Immature natural killer cell (primary cell): ENCODE results near the gene WHRN. TPM values are rescaled to one million over a fixed set of nuclear protein-coding genes. Genes with fewer than 3 reads are reported as not detected.

Experiments
- DNase-seq, 3 donors: peaks; one replicate each; pipeline ENCODE4 v3.0.0; 2022; ENCODE audit warnings: mixed read lengths in 1 of 3
- H3K27ac Mint-ChIP-seq, 6 donors: one replicate each; pipeline ENCODE4 v1.8.0; 2020; ENCODE audit warnings: mixed read lengths in 6 of 6, mild to moderate bottlenecking in 5 of 6, inconsistent platforms in 4 of 6, moderate library complexity in 3 of 6
- H3K27me3 Mint-ChIP-seq, 3 donors: one replicate each; pipeline ENCODE4 v1.8.0; 2020 to 2021; ENCODE audit warnings: low read depth in 3 of 3, mild to moderate bottlenecking in 3 of 3, mixed read lengths in 3 of 3, moderate library complexity in 3 of 3, inconsistent platforms in 1 of 3
- H3K36me3 Mint-ChIP-seq, 3 donors: one replicate each; pipeline ENCODE4 v1.8.0; 2020; ENCODE audit warnings: mixed read lengths in 3 of 3, inconsistent platforms in 2 of 3, mild to moderate bottlenecking in 2 of 3
- H3K4me1 Mint-ChIP-seq, 2 donors: one replicate each; pipeline ENCODE4 v1.8.0; 2020; ENCODE audit warnings: inconsistent platforms in 2 of 2, mild to moderate bottlenecking in 2 of 2, mixed read lengths in 2 of 2, moderate library complexity in 1 of 2
- H3K4me3 Mint-ChIP-seq, 5 donors: one replicate each; pipeline ENCODE4 v1.8.0; 2020; ENCODE audit warnings: mild to moderate bottlenecking in 5 of 5, mixed read lengths in 5 of 5, inconsistent platforms in 3 of 5, moderate library complexity in 3 of 5
- H3K9me3 Mint-ChIP-seq, 6 donors: one replicate each; pipeline ENCODE4 v1.8.0; 2020; ENCODE audit warnings: mild to moderate bottlenecking in 6 of 6, mixed read lengths in 6 of 6, inconsistent platforms in 4 of 6, moderate library complexity in 3 of 6
- polyA plus RNA-seq, 3 donors: library from polyadenylated mRNA; unstranded; fragments of 300-500 nt; fragmentation: Illumina TruSeq; gene quantifications; one replicate each; pipeline ENCODE4 v1.2.3, GENCODE V29; 2021

WHRN gene
- polyA plus RNA-seq, 3 donors from 2014 or later, result 0.22 to 1.4 (median 1.0) TPM

- no peak for DNase-seq
- Mint-ChIP-seq H3K36me3 (peaks cover 0 to 3% (median 0%) of the 10 kb centered on the region in 3 donors), H3K27ac (peak overlapping the region in 1 of 6 donors; percentile 33)
Measured at GRCh38 chr9:114433720-114434255, 71.5 kb downstream of the WHRN start.

GRCh38 chr9:114433086-114433485, 72.2 kb downstream of the WHRN start:
- Mint-ChIP-seq H3K36me3 (peaks cover 0 to 6% (median 0%) of the 10 kb centered on the region in 3 donors), H3K4me1 (peaks cover 2 to 5% of the 10 kb centered on the region in 2 donors), H3K27me3 (peaks cover 0 to 4% (median 1%) of the 10 kb centered on the region in 3 donors), H3K4me3 (no peak overlapping the region), H3K27ac (no peak overlapping the region), H3K9me3 (no peaks in the 10 kb centered on the region)
- no peak for DNase-seq

More at GRCh38 chr9:114433720-114434255, 71.5 kb downstream of the WHRN start:
- Mint-ChIP-seq H3K4me3 (no peak overlapping the region), H3K9me3 (no peaks in the 10 kb centered on the region), H3K4me1 (peaks cover 2 to 5% of the 10 kb centered on the region in 2 donors), H3K27me3 (peaks cover 0 to 2% (median 0%) of the 10 kb centered on the region in 3 donors)

- Mint-ChIP-seq H3K27ac (no peak overlapping the region), H3K36me3 (peaks cover 0 to 6% (median 0%) of the 10 kb centered on the region in 3 donors), H3K4me3 (no peak overlapping the region), H3K27me3 (peaks cover 0 to 4% (median 1%) of the 10 kb centered on the region in 3 donors), H3K9me3 (no peaks in the 10 kb centered on the region), H3K4me1 (peaks cover 2 to 5% of the 10 kb centered on the region in 2 donors)
- DNase-seq, result no peak
Measured at GRCh38 chr9:114432323-114433067, 72.8 kb downstream of the WHRN start.

GRCh38 chr9:114431770-114432169, 73.5 kb downstream of the WHRN start:
- no peak overlapping the region for H3K4me3 Mint-ChIP-seq
- peaks cover 0 to 6% (median 0%) of the 10 kb centered on the region in 3 donors for H3K36me3 Mint-ChIP-seq
- no peak for DNase-seq
- H3K27me3 Mint-ChIP-seq, result peaks cover 0 to 4% (median 1%) of the 10 kb centered on the region in 3 donors
- no peak overlapping the region for H3K27ac Mint-ChIP-seq
- peaks cover 2 to 5% of the 10 kb centered on the region in 2 donors for H3K4me1 Mint-ChIP-seq
- no peaks in the 10 kb centered on the region for H3K9me3 Mint-ChIP-seq

- no peak for DNase-seq
- peaks cover 2 to 5% of the 10 kb centered on the region in 2 donors for H3K4me1 Mint-ChIP-seq
Measured at GRCh38 chr9:114431003-114431402, 74.3 kb downstream of the WHRN start.

GRCh38 chr9:114430457-114430856, 74.8 kb downstream of the WHRN start:
- H3K27me3 Mint-ChIP-seq, result peaks cover 0 to 4% (median 1%) of the 10 kb centered on the region in 3 donors
- peaks cover 0 to 6% (median 0%) of the 10 kb centered on the region in 3 donors for H3K36me3 Mint-ChIP-seq
- H3K9me3 Mint-ChIP-seq, result no peaks in the 10 kb centered on the region
- H3K27ac Mint-ChIP-seq, result no peak overlapping the region
- no peak for DNase-seq
- peaks cover 2 to 5% of the 10 kb centered on the region in 2 donors for H3K4me1 Mint-ChIP-seq
- no peak overlapping the region for H3K4me3 Mint-ChIP-seq

More at GRCh38 chr9:114431003-114431402, 74.3 kb downstream of the WHRN start:
- H3K27me3 Mint-ChIP-seq, result peaks cover 0 to 4% (median 1%) of the 10 kb centered on the region in 3 donors
- H3K4me3 Mint-ChIP-seq, result no peak overlapping the region
- H3K27ac Mint-ChIP-seq, result no peak overlapping the region
- H3K9me3 Mint-ChIP-seq, result no peaks in the 10 kb centered on the region
- peaks cover 0 to 6% (median 0%) of the 10 kb centered on the region in 3 donors for H3K36me3 Mint-ChIP-seq

DNA sequence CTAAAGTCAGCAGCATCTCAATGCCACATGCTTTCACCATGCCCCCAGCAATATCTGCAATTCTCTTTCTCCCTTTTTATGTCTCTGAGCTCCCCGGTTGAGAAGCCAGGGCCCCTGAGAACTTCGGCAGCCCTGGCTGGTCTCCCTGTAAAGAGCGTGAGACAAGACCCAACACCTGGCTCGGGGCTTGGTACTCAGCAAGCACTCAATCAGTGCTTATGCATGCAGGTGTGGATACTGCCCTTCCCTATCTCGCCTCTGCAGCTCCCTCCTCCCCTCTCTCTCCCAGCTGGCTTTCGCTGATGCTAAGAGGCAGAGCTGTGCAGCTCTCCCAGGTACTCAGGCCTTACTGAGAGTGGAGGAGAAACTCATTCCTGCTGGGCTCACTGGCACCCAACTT, 75.8 kb downstream of the WHRN start:
- H3K4me1 Mint-ChIP-seq, result peaks cover 2 to 5% of the 10 kb centered on the region in 2 donors
- no peak for DNase-seq
- no peak overlapping the region for H3K27ac Mint-ChIP-seq
- peaks cover 0 to 6% (median 0%) of the 10 kb centered on the region in 3 donors for H3K36me3 Mint-ChIP-seq
- no peaks in the 10 kb centered on the region for H3K9me3 Mint-ChIP-seq
- H3K4me3 Mint-ChIP-seq, result no peak overlapping the region
- peaks cover 0 to 4% (median 1%) of the 10 kb centered on the region in 3 donors for H3K27me3 Mint-ChIP-seq

DNA sequence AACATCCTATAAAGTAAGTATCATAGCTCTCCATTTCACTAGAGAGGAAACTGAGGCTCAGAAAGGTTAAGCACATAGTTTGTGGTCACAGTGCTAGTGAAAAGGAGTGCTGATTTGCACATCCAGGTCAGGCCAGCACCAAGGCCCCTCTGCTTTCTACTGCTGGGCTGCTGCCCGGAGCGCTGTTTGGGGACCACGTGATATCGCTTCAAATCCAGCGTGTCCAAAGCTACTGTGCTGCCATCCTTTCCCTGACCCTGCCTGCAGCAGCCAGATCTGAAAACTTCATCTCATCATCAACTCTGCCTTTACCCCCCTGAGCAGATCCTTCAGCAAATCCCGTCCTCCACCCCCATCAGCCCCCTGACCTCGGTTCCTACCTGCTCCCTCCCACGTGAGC, 76.8 kb downstream of the WHRN start:
- Mint-ChIP-seq H3K4me3 (no peak overlapping the region), H3K27ac (no peak overlapping the region), H3K27me3 (peaks cover 0 to 4% (median 1%) of the 10 kb centered on the region in 3 donors), H3K36me3 (peaks cover 0 to 3% (median 0%) of the 10 kb centered on the region in 3 donors), H3K9me3 (no peaks in the 10 kb centered on the region), H3K4me1 (no peaks in the 10 kb centered on the region)
- no peak for DNase-seq

DNA sequence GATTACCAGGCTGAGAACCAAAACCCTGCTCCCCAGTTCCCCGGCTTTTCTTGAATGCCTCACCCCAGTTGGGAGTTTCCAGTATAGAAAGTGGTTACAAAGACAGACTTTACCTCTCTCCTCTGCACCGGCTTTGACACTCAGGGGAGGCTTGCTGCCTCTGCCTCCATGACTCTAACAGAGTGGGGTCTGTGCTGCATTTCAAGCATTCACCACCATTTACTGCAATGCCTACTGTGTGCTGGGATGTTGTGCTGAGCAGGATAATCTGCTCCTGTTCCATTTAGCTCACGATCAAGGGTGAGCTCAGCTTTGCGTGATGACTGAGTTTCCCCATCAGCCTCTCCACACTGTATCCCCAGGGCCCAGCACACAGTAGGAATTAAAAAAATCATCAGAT, 77.6 kb downstream of the WHRN start:
- no peak for DNase-seq
- peaks cover 0 to 4% (median 3%) of the 10 kb centered on the region in 3 donors for H3K27me3 Mint-ChIP-seq
- no peaks in the 10 kb centered on the region for H3K4me1 Mint-ChIP-seq
- H3K36me3 Mint-ChIP-seq, result peaks cover 0 to 3% (median 0%) of the 10 kb centered on the region in 3 donors
- H3K9me3 Mint-ChIP-seq, result no peaks in the 10 kb centered on the region
- no peak overlapping the region for H3K4me3 Mint-ChIP-seq
- no peak overlapping the region for H3K27ac Mint-ChIP-seq

- no peaks in the 10 kb centered on the region for H3K4me1 Mint-ChIP-seq
- no peak overlapping the region for H3K4me3 Mint-ChIP-seq
- peaks cover 0 to 3% (median 0%) of the 10 kb centered on the region in 3 donors for H3K36me3 Mint-ChIP-seq
- no peaks in the 10 kb centered on the region for H3K9me3 Mint-ChIP-seq
- no peak for DNase-seq
- peaks cover 0 to 4% (median 3%) of the 10 kb centered on the region in 3 donors for H3K27me3 Mint-ChIP-seq
- H3K27ac Mint-ChIP-seq, result no peak overlapping the region
Measured at GRCh38 chr9:114426046-114426948, 79.0 kb downstream of the WHRN start.

DNA sequence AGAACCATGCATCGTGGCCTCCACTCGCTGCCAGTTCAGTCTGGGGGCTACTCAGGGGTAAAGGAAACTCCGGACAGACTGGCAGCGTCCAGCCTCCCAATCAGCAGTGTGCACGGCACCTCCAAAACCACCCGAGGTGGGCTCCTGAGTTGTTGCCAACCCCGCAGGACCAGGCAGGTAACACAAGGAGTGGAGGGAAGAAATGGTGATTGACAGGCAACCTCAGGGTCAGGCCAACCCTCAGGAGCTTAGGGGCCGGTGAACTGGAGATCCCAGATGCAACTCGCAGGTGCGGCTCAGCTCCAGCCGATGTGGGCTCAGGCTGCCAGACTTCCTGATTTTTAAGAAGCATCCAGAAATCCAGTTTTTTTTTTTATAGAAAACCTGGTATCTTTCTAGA, 80.1 kb downstream of the WHRN start:
- Mint-ChIP-seq H3K4me3 (no peak overlapping the region), H3K9me3 (no peaks in the 10 kb centered on the region), H3K27me3 (peaks cover 0 to 4% (median 3%) of the 10 kb centered on the region in 3 donors), H3K36me3 (peaks cover 0 to 3% (median 0%) of the 10 kb centered on the region in 3 donors), H3K4me1 (no peaks in the 10 kb centered on the region), H3K27ac (no peak overlapping the region)
- DNase-seq, result no peak

- peaks cover 0 to 3% (median 0%) of the 10 kb centered on the region in 3 donors for H3K36me3 Mint-ChIP-seq
- H3K27me3 Mint-ChIP-seq, result peaks cover 0 to 4% (median 3%) of the 10 kb centered on the region in 3 donors
- no peaks in the 10 kb centered on the region for H3K4me1 Mint-ChIP-seq
- H3K27ac Mint-ChIP-seq, result no peak overlapping the region
- no peaks in the 10 kb centered on the region for H3K9me3 Mint-ChIP-seq
- H3K4me3 Mint-ChIP-seq, result no peak overlapping the region
- DNase-seq, result no peak
Measured at GRCh38 chr9:114424126-114424525, 81.1 kb downstream of the WHRN start.

DNA sequence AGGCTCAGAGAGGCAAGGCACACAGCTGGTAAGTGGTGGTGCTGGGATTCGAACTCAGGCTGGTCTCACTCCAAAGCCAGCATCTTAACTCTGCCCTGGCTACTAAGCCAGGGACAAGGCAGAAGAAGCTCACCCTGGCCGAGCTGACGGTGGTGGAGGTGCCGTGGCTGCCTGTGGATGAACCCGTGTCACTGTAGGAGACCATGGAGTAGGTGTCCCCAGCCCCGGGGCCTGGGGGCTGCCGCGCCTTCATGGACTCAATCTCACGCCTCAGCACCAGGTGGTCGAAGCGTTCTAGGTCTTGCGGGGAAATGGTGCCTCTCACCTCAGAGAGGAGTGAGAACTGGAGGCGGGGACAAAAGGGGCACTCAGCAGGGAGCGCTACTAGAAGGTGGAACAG, 82.1 kb downstream of the WHRN start:
- Mint-ChIP-seq H3K4me3 (no peak overlapping the region), H3K27ac (no peak overlapping the region), H3K27me3 (peaks cover 0 to 1% (median 0%) of the 10 kb centered on the region in 3 donors), H3K36me3 (peaks cover 0 to 1% (median 0%) of the 10 kb centered on the region in 3 donors), H3K4me1 (peaks cover 0 to under 1% of the 10 kb centered on the region in 2 donors), H3K9me3 (no peaks in the 10 kb centered on the region)
- no peak for DNase-seq
